Lower leg skin (tissue), 3 donors: ENCODE data around the gene MBD4.

ENCODE experiments used
- CTCF ChIP-seq, 3 donors: fragments of 450-650 bp; IDR thresholded peaks; one replicate each; pipeline ENCODE4 v1.5.1; 2016; ENCODE audit warnings: antibody characterized with exemption in 3 of 3, mild to moderate bottlenecking in 3 of 3, moderate library complexity in 2 of 3
- POLR2A ChIP-seq, 2 donors: fragments of 450-650 bp; IDR thresholded peaks; one replicate each; pipeline ENCODE4 v1.6.1; 2016 to 2017; ENCODE audit warnings: antibody characterized with exemption in 2 of 2, mild to moderate bottlenecking in 1 of 2, moderate library complexity in 1 of 2

DNA sequence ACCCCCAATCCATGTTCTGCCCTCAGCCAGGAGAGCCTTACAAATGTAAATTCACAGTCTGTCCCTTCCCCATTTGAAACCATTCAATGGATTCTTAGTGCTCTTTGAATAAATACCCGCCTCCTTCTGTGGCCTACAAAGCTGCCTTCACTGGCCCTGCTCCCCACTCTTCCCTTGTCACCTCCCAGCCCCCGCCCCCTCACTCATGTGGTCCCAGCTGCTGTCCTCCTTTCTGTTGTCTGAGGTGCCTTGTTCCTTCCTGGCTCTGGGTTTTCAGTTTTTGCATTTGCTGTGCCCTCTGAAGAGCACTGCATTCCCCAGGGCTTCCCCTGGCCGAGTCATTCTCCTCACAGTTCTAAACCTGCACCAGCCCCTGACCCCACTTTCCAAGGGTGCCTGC is 14.5 kb downstream of the MBD4 start:
- TF ChIP-seq CTCF (IDR thresholded peaks at IDR 0.05), result no peak
- TF ChIP-seq POLR2A (IDR thresholded peaks at IDR 0.05), result no peak
